NCI-H82 treated with DMSO at 0.1 percent for 48 hours (cell line): ENCODE measurements around the gene GPR119.
A peak's percentile ranks its signal among the peaks of the same experiment; 100 is the strongest.
"Not testable (repeated sequence)": the region's sequence is repeated elsewhere in the genome, so short reads cannot be mapped to it uniquely, and the experiment has no call there.

ENCODE experiments used
- DNase-seq: peaks from one replicate; lab custom pipeline; 2025; ENCODE audit not compliant: unreplicated experiment; lab: John Stamatoyannopoulos, UW

The GPR119 gene

GRCh38 chrX:130385520-130385919 lies at the start of gene GPR119:
GPR119 (minus strand) TSS chrX:130385674; CDS start chrX:130385447, 227 bp downstream.
- no peak for DNase-seq

GRCh38 chrX:130429236-130429635 lies 43.8 kb upstream of the GPR119 start:
- not testable (repeated sequence) for DNase-seq

- no peak for DNase-seq
Measured at GRCh38 chrX:130426531-130426930, 41.1 kb upstream of the GPR119 start.

GRCh38 chrX:130419263-130419662 lies 33.8 kb upstream of the GPR119 start:
- DNase-seq, result no peak

GRCh38 chrX:130418740-130419139 lies 33.3 kb upstream of the GPR119 start:
- no peak for DNase-seq

GRCh38 chrX:130418066-130418465 lies 32.6 kb upstream of the GPR119 start:
- DNase-seq, result no peak

GRCh38 chrX:130416785-130417184 lies 31.3 kb upstream of the GPR119 start:
- DNase-seq, result no peak

GRCh38 chrX:130415201-130415600 lies 29.7 kb upstream of the GPR119 start:
- DNase-seq, result no peak

GRCh38 chrX:130414800-130415199 lies 29.3 kb upstream of the GPR119 start:
- DNase-seq, result no peak

- no peak for DNase-seq
Measured at GRCh38 chrX:130413415-130413814, 27.9 kb upstream of the GPR119 start.

GRCh38 chrX:130402208-130402684 lies 16.8 kb upstream of the GPR119 start:
- no peak for DNase-seq

- DNase-seq, result peak; percentile 67
Measured at GRCh38 chrX:130401415-130402207, 16.1 kb upstream of the GPR119 start, which contains the start of gene RBMX2. RBMX2 (plus strand) TSS chrX:130401987; CDS start chrX:130402033, 46 bp downstream.

- no peak for DNase-seq
Measured at GRCh38 chrX:130395341-130395740, 9.9 kb upstream of the GPR119 start.

GRCh38 chrX:130393451-130394074 lies 8.1 kb upstream of the GPR119 start:
- DNase-seq, result no peak

- no peak for DNase-seq
Measured at GRCh38 chrX:130386408-130386808, 934 bp upstream of the GPR119 start.

- DNase-seq, result peak; percentile 67
Measured at GRCh38 chrX:130378024-130378669, 7.3 kb downstream of the GPR119 start.

- DNase-seq, result no peak
Measured at GRCh38 chrX:130376077-130376476, 9.4 kb downstream of the GPR119 start.

GRCh38 chrX:130352050-130352449 lies 33.4 kb downstream of the GPR119 start:
- DNase-seq, result not testable (repeated sequence)

- DNase-seq, result no peak
Measured at GRCh38 chrX:130351567-130351966, 33.9 kb downstream of the GPR119 start.

- no peak for DNase-seq
Measured at GRCh38 chrX:130347321-130347720, 38.2 kb downstream of the GPR119 start.

- DNase-seq, result no peak
Measured at GRCh38 chrX:130343411-130343810, 42.1 kb downstream of the GPR119 start.

- DNase-seq, result no peak
Measured at GRCh38 chrX:130340271-130340670, 45.2 kb downstream of the GPR119 start.
